Tibial artery (tissue), 4 donors: Measurements from ENCODE around the gene TSHZ2.

ENCODE experiments used
- DNase-seq, 2 donors: peaks; one replicate each; pipeline ENCODE4 v3.0.0-alpha.2; 2019
- H3K27ac ChIP-seq, 2 donors: fragments of 200-600 bp; sonication (generic) in 1 of 2; 1 replicate in 1 of 2; 2 replicates in 1 of 2; pipeline ENCODE4 v1.5.1; 2018 to 2019; ENCODE audit warnings: mild to moderate bottlenecking in 1 of 2
- H3K27me3 ChIP-seq, 2 donors: fragments of 200-600 bp; sonication (generic) in 1 of 2; one replicate each; pipeline versions ENCODE4 v1.5.1 to v1.6.0; 2016 to 2019
- H3K36me3 ChIP-seq, 3 donors: fragments of 200-600 bp; sonication (generic) in 2 of 3; one replicate each; pipeline ENCODE4 v1.5.1; 2016 to 2019; ENCODE audit warnings: mild to moderate bottlenecking in 2 of 3
- H3K4me1 ChIP-seq, 4 donors: fragments of 200-600 bp; sonication (generic) in 2 of 4; 1 replicate in 3 of 4; 2 replicates in 1 of 4; pipeline ENCODE4 v1.5.1; 2016 to 2019
- H3K4me3 ChIP-seq, 2 donors: fragments of 200-600 bp; sonication (generic) in 1 of 2; 1 replicate in 1 of 2; 2 replicates in 1 of 2; pipeline ENCODE4 v1.5.1; 2018 to 2019; ENCODE audit warnings: mild to moderate bottlenecking in 2 of 2
- H3K9me3 ChIP-seq, 3 donors: fragments of 200-600 bp; sonication (generic) in 1 of 3; one replicate each; pipeline ENCODE4 v1.5.1; 2016 to 2019
- intact Hi-C: fragments of 100-400 bp; cut with DNase I; formaldehyde crosslinking; loops from one replicate; pipeline ENCODE4 v1.15.0; 2023; ENCODE audit warnings: low total_unique reads
- TF ChIP-seq, protein P1 (sequence below), 2 experiments: fragments of 200-600 bp in 1 of 2; fragments of 450-650 bp in 1 of 2; IDR thresholded peaks; one replicate each; pipeline ENCODE4 v1.5.1; 2017 to 2019; ENCODE audit warnings: antibody characterized with exemption in 2 of 2, mild to moderate bottlenecking in 1 of 2, moderate library complexity in 1 of 2

The TSHZ2 gene

GRCh38 chr20:53101992-53102760 lies 130.0 kb downstream of the TSHZ2 start:
- H3K4me3 ChIP-seq: no peak overlapping the region
- H3K36me3 ChIP-seq: no peaks in the 10 kb centered on the region
- TF ChIP-seq, protein P1, sequence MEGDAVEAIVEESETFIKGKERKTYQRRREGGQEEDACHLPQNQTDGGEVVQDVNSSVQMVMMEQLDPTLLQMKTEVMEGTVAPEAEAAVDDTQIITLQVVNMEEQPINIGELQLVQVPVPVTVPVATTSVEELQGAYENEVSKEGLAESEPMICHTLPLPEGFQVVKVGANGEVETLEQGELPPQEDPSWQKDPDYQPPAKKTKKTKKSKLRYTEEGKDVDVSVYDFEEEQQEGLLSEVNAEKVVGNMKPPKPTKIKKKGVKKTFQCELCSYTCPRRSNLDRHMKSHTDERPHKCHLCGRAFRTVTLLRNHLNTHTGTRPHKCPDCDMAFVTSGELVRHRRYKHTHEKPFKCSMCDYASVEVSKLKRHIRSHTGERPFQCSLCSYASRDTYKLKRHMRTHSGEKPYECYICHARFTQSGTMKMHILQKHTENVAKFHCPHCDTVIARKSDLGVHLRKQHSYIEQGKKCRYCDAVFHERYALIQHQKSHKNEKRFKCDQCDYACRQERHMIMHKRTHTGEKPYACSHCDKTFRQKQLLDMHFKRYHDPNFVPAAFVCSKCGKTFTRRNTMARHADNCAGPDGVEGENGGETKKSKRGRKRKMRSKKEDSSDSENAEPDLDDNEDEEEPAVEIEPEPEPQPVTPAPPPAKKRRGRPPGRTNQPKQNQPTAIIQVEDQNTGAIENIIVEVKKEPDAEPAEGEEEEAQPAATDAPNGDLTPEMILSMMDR (IDR thresholded peaks at IDR 0.05): no peak
- H3K27ac ChIP-seq: no peak overlapping the region
- no peaks in the 10 kb centered on the region for H3K27me3 ChIP-seq
- no peaks in the 10 kb centered on the region for H3K4me1 ChIP-seq
- H3K9me3 ChIP-seq: no peaks in the 10 kb centered on the region
- intact Hi-C loops: no loop called here
- no peak for DNase-seq

- TF ChIP-seq, protein P1 (IDR thresholded peaks at IDR 0.05): no peak
- Histone ChIP-seq H3K9me3 (no peaks in the 10 kb centered on the region), H3K27ac (no peak overlapping the region), H3K36me3 (no peaks in the 10 kb centered on the region), H3K4me1 (no peaks in the 10 kb centered on the region), H3K27me3 (no peaks in the 10 kb centered on the region), H3K4me3 (no peak overlapping the region)
- DNase-seq: no peak
- intact Hi-C loops: no loop called here
These were observed 131.0 kb downstream of the TSHZ2 start for GRCh38 chr20:53103124-53103523.

- no peaks in the 10 kb centered on the region for H3K27me3 ChIP-seq
- TF ChIP-seq, protein P1 (IDR thresholded peaks at IDR 0.05): no peak
- no peak for DNase-seq
- H3K9me3 ChIP-seq: no peaks in the 10 kb centered on the region
- intact Hi-C loops: no loop called here
- H3K4me3 ChIP-seq: no peak overlapping the region
- no peak overlapping the region for H3K27ac ChIP-seq
- no peaks in the 10 kb centered on the region for H3K4me1 ChIP-seq
- H3K36me3 ChIP-seq: no peaks in the 10 kb centered on the region
These were observed 132.7 kb downstream of the TSHZ2 start for GRCh38 chr20:53104884-53105283.

- TF ChIP-seq, protein P1 (IDR thresholded peaks at IDR 0.05): no peak
- no peaks in the 10 kb centered on the region for H3K4me1 ChIP-seq
- intact Hi-C loops: no loop called here
- no peak overlapping the region for H3K4me3 ChIP-seq
- H3K36me3 ChIP-seq: no peaks in the 10 kb centered on the region
- H3K27me3 ChIP-seq: no peaks in the 10 kb centered on the region
- no peak overlapping the region for H3K27ac ChIP-seq
- H3K9me3 ChIP-seq: no peaks in the 10 kb centered on the region
- DNase-seq: no peak
These were observed 144.6 kb downstream of the TSHZ2 start for GRCh38 chr20:53116733-53117132.

GRCh38 chr20:53122853-53123252 lies 150.7 kb downstream of the TSHZ2 start:
- H3K27ac ChIP-seq: no peak overlapping the region
- H3K36me3 ChIP-seq: no peaks in the 10 kb centered on the region
- H3K4me1 ChIP-seq: no peaks in the 10 kb centered on the region
- DNase-seq: no peak
- no peaks in the 10 kb centered on the region for H3K27me3 ChIP-seq
- TF ChIP-seq, protein P1 (IDR thresholded peaks at IDR 0.05): no peak
- intact Hi-C loops: no loop called here
- no peak overlapping the region for H3K4me3 ChIP-seq
- H3K9me3 ChIP-seq: no peaks in the 10 kb centered on the region
